Naive thymus-derived CD4-positive, alpha-beta T cell (primary cell): ENCODE data around the gene ROBO2. TPM values are rescaled to one million over a fixed set of nuclear protein-coding genes. Genes with fewer than 3 reads are reported as not detected.

Experiments used
- ATAC-seq: fragments of 150-1000 bp; cut with Tn5 transposase; 2 replicates; pipeline ENCODE4 v1.10.0; 2021; ENCODE audit warnings: mild to moderate bottlenecking, moderate library complexity
- CTCF ChIA-PET: fragments of 350-600 bp; sonication (Branson Sonifier 250); formaldehyde crosslinking; loops from one replicate; lab custom pipeline; 2021; ENCODE audit warnings: antibody characterized with exemption; lab: Charles Lee
- POLR2A ChIA-PET: fragments of 350-600 bp; sonication (Branson Sonifier 250); formaldehyde crosslinking; loops from one replicate; lab custom pipeline; 2021; ENCODE audit warnings: antibody characterized with exemption, inconsistent platforms; lab: Charles Lee
- DNase-seq, 9 donors: peaks; one replicate each; pipeline versions ENCODE4 v3.0.0 to v3.0.0-alpha.2; 2020 to 2022; ENCODE audit warnings: mixed read lengths in 1 of 9
- H3K27ac ChIP-seq: one replicate; pipeline ENCODE4 v1.7.0; 2013; ENCODE audit warnings: mild to moderate bottlenecking, low read depth, low read length, moderate library complexity
- H3K27me3 ChIP-seq, 2 donors: one replicate each; pipeline ENCODE4 v1.7.0; 2013; ENCODE audit warnings: low read length in 2 of 2, mild to moderate bottlenecking in 2 of 2, moderate library complexity in 2 of 2; ENCODE audit not compliant: control insufficient read depth in 2 of 2, insufficient read depth in 2 of 2
- H3K36me3 ChIP-seq, 3 experiments: 1 replicate in 2 of 3; 2 replicates in 1 of 3; pipeline ENCODE4 v1.7.0; 2013; ENCODE audit warnings: low read length in 3 of 3, mild to moderate bottlenecking in 3 of 3, moderate library complexity in 1 of 3; ENCODE audit not compliant: insufficient read depth in 3 of 3, control insufficient read depth in 2 of 3
- H3K4me1 ChIP-seq, 2 donors: one replicate each; pipeline ENCODE4 v1.7.0; 2013; ENCODE audit warnings: low read length in 2 of 2, mild to moderate bottlenecking in 2 of 2, moderate library complexity in 1 of 2; ENCODE audit not compliant: control insufficient read depth in 2 of 2, insufficient read depth in 2 of 2
- H3K4me3 ChIP-seq: 2 replicates; pipeline ENCODE4 v1.7.0; 2013; ENCODE audit warnings: mild to moderate bottlenecking, low read length
- H3K9me3 ChIP-seq, 3 experiments: 1 replicate in 2 of 3; 2 replicates in 1 of 3; pipeline ENCODE4 v1.7.0; 2013; ENCODE audit warnings: low read length in 3 of 3; ENCODE audit not compliant: control insufficient read depth in 2 of 3
- H3K27ac Mint-ChIP-seq, 9 donors: one replicate each; pipeline ENCODE4 v1.8.0; 2020 to 2022; ENCODE audit warnings: mixed read lengths in 9 of 9, mild to moderate bottlenecking in 8 of 9, moderate library complexity in 5 of 9, inconsistent platforms in 2 of 9
- H3K27me3 Mint-ChIP-seq, 5 donors: one replicate each; pipeline ENCODE4 v1.8.0; 2021 to 2022; ENCODE audit warnings: mixed read lengths in 5 of 5, mild to moderate bottlenecking in 1 of 5
- H3K36me3 Mint-ChIP-seq, 5 donors: one replicate each; pipeline ENCODE4 v1.8.0; 2020 to 2022; ENCODE audit warnings: mixed read lengths in 5 of 5, mild to moderate bottlenecking in 3 of 5, inconsistent platforms in 1 of 5
- H3K4me1 Mint-ChIP-seq, 7 donors: one replicate each; pipeline ENCODE4 v1.8.0; 2020 to 2022; ENCODE audit warnings: mixed read lengths in 7 of 7, mild to moderate bottlenecking in 3 of 7, inconsistent platforms in 1 of 7
- H3K4me3 Mint-ChIP-seq, 10 donors: one replicate each; pipeline ENCODE4 v1.8.0; 2020 to 2022; ENCODE audit warnings: mild to moderate bottlenecking in 10 of 10, mixed read lengths in 10 of 10, moderate library complexity in 6 of 10, inconsistent platforms in 2 of 10
- H3K9me3 Mint-ChIP-seq, 11 donors: one replicate each; pipeline ENCODE4 v1.8.0; 2020 to 2022; ENCODE audit warnings: mixed read lengths in 11 of 11, mild to moderate bottlenecking in 4 of 11, inconsistent platforms in 1 of 11, moderate library complexity in 1 of 11
- intact Hi-C, 2 donors: fragments of 100-400 bp; cut with micrococcal nuclease; formaldehyde crosslinking; loops; one replicate each; pipeline ENCODE4 v1.15.1; 2023
- polyA plus RNA-seq, 2 donors: library from polyadenylated mRNA; unstranded; fragments of 300-500 nt; fragmentation: Illumina TruSeq; gene quantifications; one replicate each; pipeline ENCODE4 v1.2.3, GENCODE V29; 2021
- total RNA-seq, 6 experiments: library from RNA in 5 of 6; stranded (reverse) in 5 of 6; gene quantifications; 1 replicate in 5 of 6; 2 replicates in 1 of 6; pipeline ENCODE4 v1.2.3 and lab custom pipeline; 2021 to 2026

The ROBO2 gene
- total and polyA plus RNA-seq, 7 experiments from 2014 or later = not detected

- peaks cover 0 to 20% (median 4%) of the 10 kb centered on the region in 11 donors for H3K9me3 Mint-ChIP-seq
- DNase-seq (no peak), ATAC-seq (no peak)
- Histone ChIP-seq H3K9me3 (no peaks in the 10 kb centered on the region), H3K27ac (no peak overlapping the region), H3K36me3 (no peaks in the 10 kb centered on the region), H3K4me3 (no peak overlapping the region), H3K4me1 (no peaks in the 10 kb centered on the region), H3K27me3 (no peaks in the 10 kb centered on the region)
- no peak overlapping the region for H3K4me3 Mint-ChIP-seq
- no peaks in the 10 kb centered on the region for H3K4me1 Mint-ChIP-seq
- CTCF ChIA-PET = no interaction called here
- intact Hi-C loops = no loop called here
- POLR2A ChIA-PET = no interaction called here
- H3K36me3 Mint-ChIP-seq = peaks cover 0 to 4% (median 0%) of the 10 kb centered on the region in 5 donors
- no peaks in the 10 kb centered on the region for H3K27me3 Mint-ChIP-seq
- no peak overlapping the region for H3K27ac Mint-ChIP-seq
Observed at GRCh38 chr3:77247061-77247460, 207.2 kb downstream of the ROBO2 start.

- no peak overlapping the region for H3K4me3 Mint-ChIP-seq
- peaks cover 0 to 20% (median 4%) of the 10 kb centered on the region in 11 donors for H3K9me3 Mint-ChIP-seq
- DNase-seq = no peak
- no peaks in the 10 kb centered on the region for H3K27me3 ChIP-seq
- ATAC-seq = no peak
- H3K9me3 ChIP-seq = no peaks in the 10 kb centered on the region
- ChIA-PET POLR2A (no interaction called here), CTCF (no interaction called here)
- no peak overlapping the region for H3K4me3 ChIP-seq
- no peaks in the 10 kb centered on the region for H3K4me1 ChIP-seq
- H3K27me3 Mint-ChIP-seq = no peaks in the 10 kb centered on the region
- H3K36me3 ChIP-seq = no peaks in the 10 kb centered on the region
- H3K27ac Mint-ChIP-seq = no peak overlapping the region
- no peak overlapping the region for H3K27ac ChIP-seq
- peaks cover 0 to 4% (median 0%) of the 10 kb centered on the region in 5 donors for H3K36me3 Mint-ChIP-seq
- H3K4me1 Mint-ChIP-seq = no peaks in the 10 kb centered on the region
- intact Hi-C loops = no loop called here
Observed at GRCh38 chr3:77247817-77248216, 207.9 kb downstream of the ROBO2 start.

GRCh38 chr3:77248420-77248819 lies 208.5 kb downstream of the ROBO2 start:
- ChIA-PET POLR2A (no interaction called here), CTCF (no interaction called here)
- Mint-ChIP-seq H3K4me3 (no peak overlapping the region), H3K27ac (no peak overlapping the region), H3K36me3 (peaks cover 0 to 4% (median 0%) of the 10 kb centered on the region in 5 donors), H3K4me1 (no peaks in the 10 kb centered on the region), H3K9me3 (peaks cover 2 to 18% (median 4%) of the 10 kb centered on the region in 11 donors), H3K27me3 (no peaks in the 10 kb centered on the region)
- ATAC-seq = no peak
- no peak overlapping the region for H3K27ac ChIP-seq
- no peak for DNase-seq
- no peaks in the 10 kb centered on the region for H3K36me3 ChIP-seq
- no peaks in the 10 kb centered on the region for H3K27me3 ChIP-seq
- H3K9me3 ChIP-seq = no peaks in the 10 kb centered on the region
- intact Hi-C loops = no loop called here
- no peak overlapping the region for H3K4me3 ChIP-seq
- H3K4me1 ChIP-seq = no peaks in the 10 kb centered on the region

GRCh38 chr3:77251136-77251535 lies 211.2 kb downstream of the ROBO2 start:
- Histone ChIP-seq H3K27me3 (no peaks in the 10 kb centered on the region), H3K4me1 (no peaks in the 10 kb centered on the region), H3K9me3 (no peaks in the 10 kb centered on the region), H3K36me3 (no peaks in the 10 kb centered on the region), H3K4me3 (no peak overlapping the region), H3K27ac (no peak overlapping the region)
- ATAC-seq = no peak
- Mint-ChIP-seq H3K36me3 (no peaks in the 10 kb centered on the region), H3K9me3 (peaks cover 0 to 12% (median 3%) of the 10 kb centered on the region in 11 donors), H3K4me3 (no peak overlapping the region), H3K4me1 (no peaks in the 10 kb centered on the region), H3K27me3 (no peaks in the 10 kb centered on the region), H3K27ac (no peak overlapping the region)
- intact Hi-C loops = no loop called here
- ChIA-PET POLR2A (no interaction called here), CTCF (no interaction called here)
- no peak for DNase-seq

GRCh38 chr3:77254967-77255831 lies 215.3 kb downstream of the ROBO2 start:
- Mint-ChIP-seq H3K27me3 (no peaks in the 10 kb centered on the region), H3K4me3 (no peak overlapping the region), H3K4me1 (no peaks in the 10 kb centered on the region), H3K27ac (no peak overlapping the region), H3K9me3 (peaks cover 0 to 12% (median 4%) of the 10 kb centered on the region in 11 donors), H3K36me3 (no peaks in the 10 kb centered on the region)
- Histone ChIP-seq H3K4me1 (no peaks in the 10 kb centered on the region), H3K36me3 (no peaks in the 10 kb centered on the region), H3K27me3 (no peaks in the 10 kb centered on the region), H3K4me3 (no peak overlapping the region), H3K27ac (no peak overlapping the region), H3K9me3 (no peaks in the 10 kb centered on the region)
- no peak for ATAC-seq
- CTCF ChIA-PET = no interaction called here
- no peak for DNase-seq
- POLR2A ChIA-PET = no interaction called here
- intact Hi-C loops = no loop called here

- H3K27ac ChIP-seq = no peak overlapping the region
- ATAC-seq (no peak), DNase-seq (no peak)
- no peak overlapping the region for H3K4me3 Mint-ChIP-seq
- intact Hi-C loops = no loop called here
- no peaks in the 10 kb centered on the region for H3K36me3 Mint-ChIP-seq
- no peaks in the 10 kb centered on the region for H3K27me3 ChIP-seq
- no peaks in the 10 kb centered on the region for H3K4me1 ChIP-seq
- no peak overlapping the region for H3K27ac Mint-ChIP-seq
- H3K4me3 ChIP-seq = no peak overlapping the region
- no peaks in the 10 kb centered on the region for H3K36me3 ChIP-seq
- no peaks in the 10 kb centered on the region for H3K9me3 ChIP-seq
- POLR2A ChIA-PET = no interaction called here
- no peaks in the 10 kb centered on the region for H3K27me3 Mint-ChIP-seq
- H3K9me3 Mint-ChIP-seq = peaks cover 0 to 12% (median 4%) of the 10 kb centered on the region in 11 donors
- no peaks in the 10 kb centered on the region for H3K4me1 Mint-ChIP-seq
- CTCF ChIA-PET = interaction anchor here (0.6 kb wide), 1 partner anchor 104 kb away, joined by 3 read pairs; no protein-coding TSS in a partner anchor
Observed at GRCh38 chr3:77256584-77257503, 216.9 kb downstream of the ROBO2 start.
